H7 (cell line): Measurements from ENCODE around the gene PPM1H. TPM values are rescaled to one million over a fixed set of nuclear protein-coding genes. Genes with fewer than 3 reads are reported as not detected.

Experiments
- DNase-seq: peaks from one replicate; pipeline ENCODE4 v3.0.0; 2012
- H3K27me3 ChIP-seq: 2 replicates; pipeline ENCODE4 v1.6.0; 2011; ENCODE audit warnings: mild to moderate bottlenecking, low read length; ENCODE audit not compliant: control insufficient read depth, insufficient read depth
- H3K36me3 ChIP-seq: replicated peaks from 2 replicates; pipeline ENCODE4 v1.5.1; 2011; ENCODE audit warnings: low read length; ENCODE audit not compliant: control insufficient read depth, insufficient read depth
- H3K4me3 ChIP-seq: 2 replicates; pipeline ENCODE4 v1.5.1; 2011; ENCODE audit warnings: low read depth, mild to moderate bottlenecking, control low read depth, low read length, moderate library complexity; ENCODE audit not compliant: insufficient read depth
- total RNA-seq: library from RNA; depleted of rRNA; stranded (reverse); fragments of >200 nt; shearing (Covaris generic); gene quantifications from 2 replicates; pipeline ENCODE4 v1.2.3, GENCODE V29; 2014

PPM1H gene
- total RNA-seq, 1 experiment from 2014 or later: 17.0 TPM

GRCh38 chr12:62784576-62784975 lies 150.4 kb downstream of the PPM1H start:
- Histone ChIP-seq H3K36me3 (no peaks in the 10 kb centered on the region), H3K27me3 (no peaks in the 10 kb centered on the region), H3K4me3 (no peak overlapping the region)
- DNase-seq: no peak

- no peak for DNase-seq
- no peaks in the 10 kb centered on the region for H3K27me3 ChIP-seq
- no peaks in the 10 kb centered on the region for H3K36me3 ChIP-seq
- no peak overlapping the region for H3K4me3 ChIP-seq
Measured at GRCh38 chr12:62783881-62784280, 151.1 kb downstream of the PPM1H start.

- H3K36me3 ChIP-seq: no peaks in the 10 kb centered on the region
- H3K27me3 ChIP-seq: no peaks in the 10 kb centered on the region
- no peak overlapping the region for H3K4me3 ChIP-seq
- no peak for DNase-seq
Measured at GRCh38 chr12:62781136-62781880, 153.6 kb downstream of the PPM1H start.

GRCh38 chr12:62779488-62779887 lies 155.5 kb downstream of the PPM1H start:
- Histone ChIP-seq H3K36me3 (no peaks in the 10 kb centered on the region), H3K27me3 (no peaks in the 10 kb centered on the region), H3K4me3 (no peak overlapping the region)
- no peak for DNase-seq

- Histone ChIP-seq H3K4me3 (no peak overlapping the region), H3K27me3 (no peaks in the 10 kb centered on the region), H3K36me3 (no peaks in the 10 kb centered on the region)
- DNase-seq: no peak
Measured at GRCh38 chr12:62778187-62778586, 156.8 kb downstream of the PPM1H start.

GRCh38 chr12:62776997-62777396 lies 158.0 kb downstream of the PPM1H start:
- H3K36me3 ChIP-seq: no peaks in the 10 kb centered on the region
- H3K27me3 ChIP-seq: no peaks in the 10 kb centered on the region
- no peak for DNase-seq
- H3K4me3 ChIP-seq: no peak overlapping the region

- Histone ChIP-seq H3K27me3 (no peaks in the 10 kb centered on the region), H3K36me3 (no peaks in the 10 kb centered on the region), H3K4me3 (no peak overlapping the region)
- DNase-seq: no peak
Measured at GRCh38 chr12:62776575-62776974, 158.4 kb downstream of the PPM1H start.

GRCh38 chr12:62774794-62775193 lies 160.2 kb downstream of the PPM1H start:
- DNase-seq: no peak
- H3K27me3 ChIP-seq: no peaks in the 10 kb centered on the region
- H3K36me3 ChIP-seq: no peaks in the 10 kb centered on the region
- no peak overlapping the region for H3K4me3 ChIP-seq

GRCh38 chr12:62772416-62772955 lies 162.5 kb downstream of the PPM1H start:
- no peak overlapping the region for H3K4me3 ChIP-seq
- H3K27me3 ChIP-seq: no peaks in the 10 kb centered on the region
- H3K36me3 ChIP-seq: no peaks in the 10 kb centered on the region
- no peak for DNase-seq

GRCh38 chr12:62771828-62772227 lies 163.1 kb downstream of the PPM1H start:
- Histone ChIP-seq H3K4me3 (no peak overlapping the region), H3K27me3 (no peaks in the 10 kb centered on the region), H3K36me3 (no peaks in the 10 kb centered on the region)
- DNase-seq: no peak

- H3K4me3 ChIP-seq: no peak overlapping the region
- no peaks in the 10 kb centered on the region for H3K36me3 ChIP-seq
- no peaks in the 10 kb centered on the region for H3K27me3 ChIP-seq
- DNase-seq: no peak
Measured at GRCh38 chr12:62770381-62770780, 164.6 kb downstream of the PPM1H start.

GRCh38 chr12:62769076-62769619 lies 165.8 kb downstream of the PPM1H start:
- no peak for DNase-seq
- no peaks in the 10 kb centered on the region for H3K36me3 ChIP-seq
- H3K27me3 ChIP-seq: no peaks in the 10 kb centered on the region
- H3K4me3 ChIP-seq: no peak overlapping the region

- Histone ChIP-seq H3K36me3 (no peaks in the 10 kb centered on the region; the same call in 1 of the 2 replicates), H3K4me3 (no peak overlapping the region), H3K27me3 (no peaks in the 10 kb centered on the region)
- no peak for DNase-seq
Measured at GRCh38 chr12:62767946-62768345, 167.0 kb downstream of the PPM1H start.

GRCh38 chr12:62767496-62767895 lies 167.5 kb downstream of the PPM1H start:
- no peak for DNase-seq
- Histone ChIP-seq H3K4me3 (no peak overlapping the region), H3K27me3 (no peaks in the 10 kb centered on the region), H3K36me3 (no peaks in the 10 kb centered on the region; the same call in 1 of the 2 replicates)

- Histone ChIP-seq H3K36me3 (no peaks in the 10 kb centered on the region; the same call in 1 of the 2 replicates), H3K27me3 (no peaks in the 10 kb centered on the region), H3K4me3 (no peak overlapping the region)
- DNase-seq: no peak
Measured at GRCh38 chr12:62766496-62766895, 168.5 kb downstream of the PPM1H start.
